ENCODE measurements around the gene XRCC1. TPM values are rescaled to one million over a fixed set of nuclear protein-coding genes. Genes with fewer than 3 reads are reported as not detected.

Gene XRCC1
- polyA plus RNA-seq, 1 experiment, result 15.2 TPM

- H3K27ac ChIP-seq (ENCODE audit: low read depth, low read length), result no peak overlapping the region
- peaks cover 5% of the 10 kb centered on the region; the same call in 1 of the 2 replicates for H3K9me3 ChIP-seq (ENCODE audit: control insufficient read depth, insufficient read depth, low read length)
- ChIA-PET CTCF (no interaction called here), POLR2A (no interaction called here)
- H3K27me3 ChIP-seq (ENCODE audit: control insufficient read depth, insufficient read depth, low read length), result no peaks in the 10 kb centered on the region
- no peak for TF ChIP-seq CTCF (IDR thresholded peaks at IDR 0.05; ENCODE audit: low read depth, low read length)
- no peak for DNase-seq (ENCODE audit: low read depth, low spot score)
- no peak overlapping the region for H3K4me3 ChIP-seq (ENCODE audit: low read depth, low read length)
These were observed 46.7 kb upstream of the XRCC1 start for GRCh38 chr19:43622070-43622469.

- CTCF ChIA-PET, result no interaction called here
- Histone ChIP-seq H3K4me3 (ENCODE audit: low read depth, low read length) (peak overlapping the region; percentile 91), H3K9me3 (ENCODE audit: control insufficient read depth, insufficient read depth, low read length) (no peaks in the 10 kb centered on the region; the same call in 1 of the 2 replicates), H3K27me3 (ENCODE audit: control insufficient read depth, insufficient read depth, low read length) (no peaks in the 10 kb centered on the region), H3K27ac (ENCODE audit: low read depth, low read length) (peak overlapping the region; percentile 80)
- POLR2A ChIA-PET, result interaction anchor here (0.6 to 0.7 kb wide), 4 partner anchors 14 to 88 kb away, joined by 3 to 12 read pairs (median 4); partner anchors contain the start of genes PLAUR and ZNF575
- no peak for DNase-seq (ENCODE audit: low read depth, low spot score)
- TF ChIP-seq CTCF (IDR thresholded peaks at IDR 0.05; ENCODE audit: low read depth, low read length), result no peak
These were observed 45.0 kb upstream of the XRCC1 start for GRCh38 chr19:43620061-43621001.

GRCh38 chr19:43619262-43620060, 44.1 kb upstream of the XRCC1 start, which contains the start of gene ZNF428:
ZNF428 (minus strand) TSS chr19:43619629; CDS start chr19:43614304, 5,325 bp downstream.
- Histone ChIP-seq H3K27ac (ENCODE audit: low read depth, low read length) (peak within 1 kb of the TSS; percentile 88), H3K27me3 (ENCODE audit: control insufficient read depth, insufficient read depth, low read length) (no peaks in the 10 kb centered on the region), H3K9me3 (ENCODE audit: control insufficient read depth, insufficient read depth, low read length) (no peaks in the 10 kb centered on the region; the same call in 1 of the 2 replicates), H3K4me3 (ENCODE audit: low read depth, low read length) (peak within 1 kb of the TSS; percentile 91)
- POLR2A ChIA-PET, result interaction anchor here (0.6 kb wide), 1 partner anchor 26 kb away, joined by 12 read pairs; no protein-coding TSS in a partner anchor
- CTCF ChIA-PET, result no interaction called here
- no peak for TF ChIP-seq CTCF (IDR thresholded peaks at IDR 0.05; ENCODE audit: low read depth, low read length)
- DNase-seq (ENCODE audit: low read depth, low spot score), result peak; percentile 58

GRCh38 chr19:43618921-43619261, 43.6 kb upstream of the XRCC1 start:
- no peak for TF ChIP-seq CTCF (IDR thresholded peaks at IDR 0.05; ENCODE audit: low read depth, low read length)
- Histone ChIP-seq H3K27ac (ENCODE audit: low read depth, low read length) (peak overlapping the region; percentile 88), H3K4me3 (ENCODE audit: low read depth, low read length) (peak overlapping the region; percentile 91), H3K27me3 (ENCODE audit: control insufficient read depth, insufficient read depth, low read length) (no peaks in the 10 kb centered on the region), H3K9me3 (ENCODE audit: control insufficient read depth, insufficient read depth, low read length) (no peaks in the 10 kb centered on the region; the same call in 1 of the 2 replicates)
- DNase-seq (ENCODE audit: low read depth, low spot score), result no peak
- CTCF ChIA-PET, result no interaction called here
- POLR2A ChIA-PET, result no interaction called here
